H1 (cell line): ENCODE data around the gene DUOXA2. TPM values are rescaled to one million over a fixed set of nuclear protein-coding genes. Genes with fewer than 3 reads are reported as not detected.

Experiments used
- CTCF ChIA-PET: fragments of 300-600 bp; sonication (Branson Sonifier 250); formaldehyde crosslinking; loops from one replicate; lab custom pipeline; 2021; ENCODE audit not compliant: partially characterized antibody; lab: Charles Lee
- POLR2A ChIA-PET: fragments of 300-600 bp; sonication (Branson Sonifier 250); formaldehyde crosslinking; loops from one replicate; lab custom pipeline; 2021; ENCODE audit warnings: inconsistent platforms; ENCODE audit not compliant: partially characterized antibody; lab: Charles Lee
- DNase-seq, 2 experiments: peaks; one replicate each; pipeline versions ENCODE4 v3.0.0 to v3.0.0-alpha.2; 2010 to 2022; ENCODE audit warnings: low spot score in 2 of 2, low read depth in 1 of 2, mixed read lengths in 1 of 2
- FAIRE-seq: peaks from 2 replicates; lab custom pipeline; 2011; peaks lifted over from hg19 to GRCh38; lab: Jason Lieb, UNC
- H2AFZ ChIP-seq: 2 replicates; pipeline ENCODE4 v1.8.1; 2012; ENCODE audit warnings: low read length, inconsistent platforms
- H2AK5ac ChIP-seq: 2 replicates; pipeline ENCODE4 v1.6.1; 2013; ENCODE audit warnings: low read depth, low read length
- H2BK120ac ChIP-seq: replicated peaks from 2 replicates; pipeline ENCODE3; 2013; ENCODE audit warnings: low read depth, low read length, inconsistent platforms
- H2BK12ac ChIP-seq: 2 replicates; pipeline ENCODE4 v1.6.1; 2013; ENCODE audit warnings: low read depth, low read length
- H2BK15ac ChIP-seq: 2 replicates; pipeline ENCODE4 v1.6.1; 2013; ENCODE audit warnings: low read length
- H2BK20ac ChIP-seq: 2 replicates; pipeline ENCODE4 v1.6.1; 2013; ENCODE audit warnings: low read length
- H2BK5ac ChIP-seq: 2 replicates; pipeline ENCODE4 v1.6.1; 2013; ENCODE audit warnings: low read depth, low read length
- H3K14ac ChIP-seq: 2 replicates; pipeline ENCODE4 v1.6.1; 2013; ENCODE audit warnings: inconsistent platforms; ENCODE audit not compliant: insufficient read length
- H3K18ac ChIP-seq: 2 replicates; pipeline ENCODE4 v1.6.1; 2013; ENCODE audit warnings: low read length; ENCODE audit errors: extremely low read depth
- H3K23ac ChIP-seq: 2 replicates; pipeline ENCODE4 v1.6.1; 2013; ENCODE audit warnings: inconsistent platforms; ENCODE audit not compliant: insufficient read length
- H3K23me2 ChIP-seq: 2 replicates; pipeline ENCODE4 v1.6.1; 2013; ENCODE audit warnings: low read depth, low read length
- H3K27ac ChIP-seq: 2 replicates; pipeline ENCODE4 v1.6.1; 2011; ENCODE audit warnings: low read depth, low read length, inconsistent platforms
- H3K27me3 ChIP-seq, 4 experiments: replicated peaks in 1 of 4; 1 replicate in 1 of 4; 2 replicates in 3 of 4; pipeline versions ENCODE4 v1.6.1 to v1.8.1; 2011 to 2013; ENCODE audit warnings: low read length in 3 of 4, mild to moderate bottlenecking in 3 of 4, inconsistent platforms in 2 of 4, mixed read lengths in 2 of 4, moderate library complexity in 1 of 4; ENCODE audit not compliant: control insufficient read depth in 3 of 4, insufficient read depth in 3 of 4; ENCODE audit errors: extremely low read depth in 1 of 4
- H3K36me3 ChIP-seq, 4 experiments: 2 replicates each; pipeline versions ENCODE4 v1.6.1 to v1.8.1; 2011 to 2013; ENCODE audit warnings: mild to moderate bottlenecking in 4 of 4, low read length in 3 of 4, moderate library complexity in 2 of 4, control low read depth in 1 of 4, inconsistent platforms in 1 of 4; ENCODE audit not compliant: insufficient read depth in 4 of 4, control insufficient read depth in 2 of 4
- H3K4ac ChIP-seq: replicated peaks from 2 replicates; pipeline ENCODE3; 2013; ENCODE audit warnings: low read length, low read depth, mixed read lengths, inconsistent platforms; ENCODE audit not compliant: insufficient read length
- H3K4me1 ChIP-seq, 4 experiments: replicated peaks in 1 of 4; 1 replicate in 1 of 4; 2 replicates in 3 of 4; pipeline versions ENCODE4 v1.6.1 to v1.8.1; 2011 to 2013; ENCODE audit warnings: low read length in 3 of 4, inconsistent platforms in 2 of 4, mixed read lengths in 1 of 4; ENCODE audit not compliant: insufficient read depth in 4 of 4, control insufficient read depth in 3 of 4
- H3K4me2 ChIP-seq, 2 experiments: 2 replicates each; pipeline versions ENCODE4 v1.6.1 to v1.8.1; 2011 to 2013; ENCODE audit warnings: low read depth in 2 of 2, low read length in 2 of 2, control low read depth in 1 of 2, inconsistent platforms in 1 of 2, mild to moderate bottlenecking in 1 of 2; ENCODE audit not compliant: insufficient read depth in 1 of 2
- H3K4me3 ChIP-seq, 4 experiments: fragments of 200-600, 300-600 bp in 1 of 4; sonication (generic), shearing (Covaris generic), sonication (Bioruptor Twin) in 1 of 4; 2 replicates each; pipeline versions ENCODE4 v1.5.1 to v1.8.1; 2011 to 2016; ENCODE audit warnings: low read length in 4 of 4, low read depth in 3 of 4, control low read depth in 2 of 4, inconsistent platforms in 2 of 4, mild to moderate bottlenecking in 2 of 4, mixed read lengths in 1 of 4, moderate library complexity in 1 of 4; ENCODE audit not compliant: insufficient read depth in 2 of 4; ENCODE audit errors: extremely low read depth in 1 of 4
- H3K56ac ChIP-seq: replicated peaks from 2 replicates; pipeline ENCODE3; 2013; ENCODE audit warnings: low read depth, mild to moderate bottlenecking, mixed read lengths, low read length, inconsistent platforms; ENCODE audit not compliant: insufficient read length
- H3K79me1 ChIP-seq: 2 replicates; pipeline ENCODE4 v1.6.1; 2013; ENCODE audit warnings: low read depth, low read length, control low read depth
- H3K79me2 ChIP-seq, 2 experiments: 2 replicates each; pipeline versions ENCODE4 v1.6.1 to v1.8.1; 2012 to 2013; ENCODE audit warnings: low read length in 2 of 2, mild to moderate bottlenecking in 2 of 2, inconsistent platforms in 1 of 2; ENCODE audit not compliant: insufficient read depth in 2 of 2, control insufficient read depth in 1 of 2
- H3K9ac ChIP-seq, 4 experiments: replicated peaks in 1 of 4; 1 replicate in 1 of 4; 2 replicates in 3 of 4; pipeline versions ENCODE4 v1.6.1 to v1.8.1; 2011 to 2013; ENCODE audit warnings: low read depth in 3 of 4, low read length in 3 of 4, control low read depth in 2 of 4, mild to moderate bottlenecking in 2 of 4, moderate library complexity in 2 of 4, inconsistent platforms in 1 of 4; ENCODE audit errors: extremely low read depth in 1 of 4
- H3K9me3 ChIP-seq, 2 experiments: 2 replicates each; pipeline versions ENCODE4 v1.6.1 to v1.8.1; 2012 to 2013; ENCODE audit warnings: mild to moderate bottlenecking in 2 of 2, moderate library complexity in 2 of 2, control low read depth in 1 of 2, inconsistent platforms in 1 of 2, low read depth in 1 of 2, low read length in 1 of 2, mixed read lengths in 1 of 2; ENCODE audit not compliant: insufficient read depth in 2 of 2
- H4K20me1 ChIP-seq, 2 experiments: replicated peaks in 1 of 2; 2 replicates each; pipeline versions ENCODE3 to v1.8.1; 2011 to 2013; ENCODE audit warnings: inconsistent platforms in 2 of 2, low read length in 2 of 2, mild to moderate bottlenecking in 1 of 2; ENCODE audit not compliant: insufficient read depth in 2 of 2, control insufficient read depth in 1 of 2
- H4K5ac ChIP-seq: 2 replicates; pipeline ENCODE4 v1.6.1; 2013; ENCODE audit warnings: low read length, low read depth, mixed read lengths, inconsistent platforms; ENCODE audit not compliant: insufficient read length
- H4K8ac ChIP-seq: 2 replicates; pipeline ENCODE4 v1.8.0; 2013; ENCODE audit warnings: mild to moderate bottlenecking, moderate library complexity, low read length, inconsistent platforms; ENCODE audit not compliant: insufficient read depth; ENCODE audit errors: extremely low read depth
- H4K91ac ChIP-seq: replicated peaks from 2 replicates; pipeline ENCODE3; 2013; ENCODE audit warnings: low read length, mixed read lengths, inconsistent platforms; ENCODE audit not compliant: insufficient read length
- EZH2 ChIP-seq: fragments of 200-600 bp; sonication (generic); IDR thresholded peaks from 2 replicates; pipeline ENCODE4 v1.7.1; 2012; ENCODE audit warnings: low read depth, mild to moderate bottlenecking, moderate library complexity, low read length, inconsistent platforms; ENCODE audit not compliant: severe bottlenecking
- GTF2F1 ChIP-seq: IDR thresholded peaks from 2 replicates; pipeline ENCODE4 v1.6.1; 2012; ENCODE audit warnings: low read depth, low read length, improper control_type of control experiment, borderline replicate concordance
- RBBP5 ChIP-seq: IDR thresholded peaks from 2 replicates; pipeline ENCODE4 v1.7.1; 2012; ENCODE audit warnings: low read depth, mild to moderate bottlenecking, inconsistent platforms, low read length, moderate library complexity, borderline replicate concordance
- SIN3A ChIP-seq, 2 experiments: IDR thresholded peaks in 1 of 2; conservative IDR thresholded peaks in 1 of 2; 2 replicates each; pipeline ENCODE4 v1.6.1; 2011 to 2012; ENCODE audit warnings: low read length in 2 of 2, improper control_type of control experiment in 1 of 2, low read depth in 1 of 2, mild to moderate bottlenecking in 1 of 2
- WGBS, 2 experiments: shearing (Covaris generic) in 1 of 2; methylation state at CpG; one replicate each; pipeline versions ENCODE4 v1.1.6 to v1.1.7; 2013 to 2015; ENCODE audit warnings: low lambda C conversion rate in 2 of 2, mixed read lengths in 2 of 2, inconsistent platforms in 1 of 2, low coverage in 1 of 2, missing lambda C conversion rate in 1 of 2; ENCODE audit not compliant: insufficient replicate concordance in 2 of 2, insufficient coverage in 1 of 2, insufficient read length in 1 of 2; ENCODE audit errors: extremely low coverage in 1 of 2, missing lambda C conversion rate in 1 of 2; 5-methylcytosine and 5-hydroxymethylcytosine counted together
- polyA plus RNA-seq, 7 experiments: library from polyadenylated mRNA; depleted of rRNA in 3 of 7; stranded (reverse) in 5 of 7; unstranded in 2 of 7; fragments of >200 nt in 5 of 7; fragments of 200-250 nt in 2 of 7; gene quantifications; 1 replicate in 5 of 7; 2 replicates in 1 of 7; 4 replicates in 1 of 7; pipeline versions ENCODE4 v1.2.1 to v1.2.3, GENCODE V29; 2011 to 2013; ENCODE audit warnings: missing spikeins in 2 of 7, mixed read lengths in 2 of 7
- total RNA-seq: library from RNA; stranded (reverse); fragmentation: NEBNext Ultra II Directional; extraction: Animal tissue kit (Norgen Biotek cat#: 25700); gene quantifications from 2 replicates; pipeline ENCODE4 v1.2.1, GENCODE V29; 2021

DUOXA2 gene
- total and polyA plus RNA-seq, 2 of the 8 experiments (the other 6 are each of a cell fraction or from before 2014, with no cell fraction given): 0.05 TPM; not detected in 1

- Histone ChIP-seq H2BK120ac (no peak overlapping the region), H3K4me2 (peak overlapping the region; percentile 59 to 68; a peak in 2 of 4 replicates), H3K9me3 (no peaks in the 10 kb centered on the region), H4K20me1 (peaks cover 2 to 4% of the 10 kb centered on the region in 2 experiments), H2AK5ac (0 out of 2 replicates have a peak overlapping the region, but pooled peaks have one; percentile 89), H2BK20ac (no peak overlapping the region), H4K5ac (no peak overlapping the region), H4K8ac (no peak overlapping the region), H3K14ac (no peak overlapping the region), H3K79me1 (no peaks in the 10 kb centered on the region), H3K79me2 (no peaks in the 10 kb centered on the region), H2BK5ac (peak overlapping the region; percentile 24; the same call in 1 of the 2 replicates), H3K23ac (no peak overlapping the region), H3K18ac (no peak overlapping the region), H3K23me2 (no peaks in the 10 kb centered on the region; the same call in 1 of the 2 replicates), H3K27ac (no peak overlapping the region), H3K4me3 (peak overlapping the region in 2 of 4 experiments; percentile 63 to 78; a peak in 4 of 8 replicates), H3K27me3 (no peaks in the 10 kb centered on the region), H4K91ac (no peak overlapping the region), H3K4me1 (peaks cover 0 to 19% (median 14%) of the 10 kb centered on the region in 4 experiments; a peak in 5 of 7 replicates), H3K4ac (no peak overlapping the region), H3K36me3 (no peaks in the 10 kb centered on the region), H3K56ac (no peak overlapping the region), H2AFZ (no peak overlapping the region), H2BK15ac (no peak overlapping the region), H3K9ac (no peak overlapping the region), H2BK12ac (peak overlapping the region; percentile 68; the same call in 1 of the 2 replicates)
- FAIRE-seq (no peak), DNase-seq (no peak)
- TF ChIP-seq GTF2F1 (no peak), RBBP5 (no peak), EZH2 (no peak), SIN3A (conservative IDR thresholded peaks at IDR 0.05 in 1 of 2, IDR thresholded peaks at IDR 0.05 in 1 of 2; ENCODE audit: low read depth in 1 of 2, low read length in 2 of 2) (no peak)
- POLR2A ChIA-PET: interaction anchor here (0.7 to 5.7 kb wide), 12 partner anchors 8 to 229 kb away, joined by 3 to 50 read pairs (median 4); partner anchors contain the start of genes DUOX1, DUOXA1 and SHF
- CTCF ChIA-PET: interaction anchor here (0.8 to 41.8 kb wide), 18 partner anchors 10 to 420 kb away, joined by 3 to 1117 read pairs (median 4); partner anchors contain the start of genes BLOC1S6 and SHF
- WGBS, 2 experiments: 77% methylated on average over 9 of the region's 9 CpGs; no CpG with 5 or more reads in 1 of the 2 experiments
Observed at GRCh38 chr15:45167631-45168205, 53.6 kb downstream of the DUOXA2 start.
